ENCODE data around the gene DNAJC13.

DNAJC13 gene

GRCh38 chr3:132456136-132456535, 38.8 kb downstream of the DNAJC13 start:
- TF ChIP-seq EZH2 (IDR thresholded peaks at IDR 0.05; ENCODE audit: borderline replicate concordance, low read depth, low read length, severe bottlenecking) (no peak), CTCF (IDR thresholded peaks at IDR 0.05; ENCODE audit: borderline replicate concordance, extremely low read depth, low read length, poor library complexity, severe bottlenecking) (no peak)
- H2AFZ ChIP-seq (ENCODE audit: low read depth, low read length), result no peak overlapping the region
- H3K4me3 ChIP-seq (ENCODE audit: low read depth in 1 of 2, low read length in 2 of 2), result no peak overlapping the region
- H3K9ac ChIP-seq (ENCODE audit: low read depth, low read length), result no peak overlapping the region
- no peak overlapping the region for H3K4me2 ChIP-seq (ENCODE audit: insufficient read depth, low read length)
- H3K36me3 ChIP-seq (ENCODE audit: insufficient read depth, low read length), result peaks cover 86% of the 10 kb centered on the region
- DNase-seq, result no peak
- no peak for ATAC-seq (ENCODE audit: insufficient read depth, low read depth)
- no peaks in the 10 kb centered on the region for H3K9me3 ChIP-seq (ENCODE audit: insufficient read depth, low read length, severe bottlenecking)
- no peaks in the 10 kb centered on the region for H3K79me2 ChIP-seq (ENCODE audit: insufficient read depth, low read length)
- no peaks in the 10 kb centered on the region for H4K20me1 ChIP-seq (ENCODE audit: insufficient read depth, low read length)
- H3K27ac ChIP-seq (ENCODE audit: low read length), result no peak overlapping the region
- H3K27me3 ChIP-seq (ENCODE audit: insufficient read depth, low read length, poor library complexity), result no peaks in the 10 kb centered on the region
- no peaks in the 10 kb centered on the region for H3K4me1 ChIP-seq (ENCODE audit: insufficient read depth, low read length)

GRCh38 chr3:132456571-132456970, 39.3 kb downstream of the DNAJC13 start:
- Histone ChIP-seq H3K4me3 (ENCODE audit: low read depth in 1 of 2, low read length in 2 of 2) (no peak overlapping the region), H2AFZ (ENCODE audit: low read depth, low read length) (no peak overlapping the region), H4K20me1 (ENCODE audit: insufficient read depth, low read length) (no peaks in the 10 kb centered on the region), H3K36me3 (ENCODE audit: insufficient read depth, low read length) (peaks cover 85% of the 10 kb centered on the region), H3K4me2 (ENCODE audit: insufficient read depth, low read length) (no peak overlapping the region), H3K9me3 (ENCODE audit: insufficient read depth, low read length, severe bottlenecking) (no peaks in the 10 kb centered on the region), H3K4me1 (ENCODE audit: insufficient read depth, low read length) (no peaks in the 10 kb centered on the region), H3K27me3 (ENCODE audit: insufficient read depth, low read length, poor library complexity) (no peaks in the 10 kb centered on the region), H3K79me2 (ENCODE audit: insufficient read depth, low read length) (no peaks in the 10 kb centered on the region), H3K9ac (ENCODE audit: low read depth, low read length) (no peak overlapping the region), H3K27ac (ENCODE audit: low read length) (no peak overlapping the region)
- TF ChIP-seq CTCF (IDR thresholded peaks at IDR 0.05; ENCODE audit: borderline replicate concordance, extremely low read depth, low read length, poor library complexity, severe bottlenecking), result no peak
- TF ChIP-seq EZH2 (IDR thresholded peaks at IDR 0.05; ENCODE audit: borderline replicate concordance, low read depth, low read length, severe bottlenecking), result no peak
- no peak for DNase-seq
- ATAC-seq (ENCODE audit: insufficient read depth, low read depth), result no peak

GRCh38 chr3:132457286-132457685, 40.0 kb downstream of the DNAJC13 start:
- Histone ChIP-seq H3K79me2 (ENCODE audit: insufficient read depth, low read length) (no peaks in the 10 kb centered on the region), H3K36me3 (ENCODE audit: insufficient read depth, low read length) (peaks cover 83% of the 10 kb centered on the region), H3K4me3 (ENCODE audit: low read depth in 1 of 2, low read length in 2 of 2) (no peak overlapping the region), H3K4me1 (ENCODE audit: insufficient read depth, low read length) (no peaks in the 10 kb centered on the region), H4K20me1 (ENCODE audit: insufficient read depth, low read length) (no peaks in the 10 kb centered on the region), H3K9ac (ENCODE audit: low read depth, low read length) (no peak overlapping the region), H3K4me2 (ENCODE audit: insufficient read depth, low read length) (no peak overlapping the region), H3K27me3 (ENCODE audit: insufficient read depth, low read length, poor library complexity) (no peaks in the 10 kb centered on the region), H3K9me3 (ENCODE audit: insufficient read depth, low read length, severe bottlenecking) (no peaks in the 10 kb centered on the region), H3K27ac (ENCODE audit: low read length) (no peak overlapping the region), H2AFZ (ENCODE audit: low read depth, low read length) (no peak overlapping the region)
- DNase-seq (no peak), ATAC-seq (ENCODE audit: insufficient read depth, low read depth) (no peak)
- TF ChIP-seq EZH2 (IDR thresholded peaks at IDR 0.05; ENCODE audit: borderline replicate concordance, low read depth, low read length, severe bottlenecking), result no peak
- TF ChIP-seq CTCF (IDR thresholded peaks at IDR 0.05; ENCODE audit: borderline replicate concordance, extremely low read depth, low read length, poor library complexity, severe bottlenecking), result no peak

GRCh38 chr3:132459551-132459950, 42.2 kb downstream of the DNAJC13 start:
- no peak overlapping the region for H3K9ac ChIP-seq (ENCODE audit: low read depth, low read length)
- no peak overlapping the region for H3K4me3 ChIP-seq (ENCODE audit: low read depth in 1 of 2, low read length in 2 of 2)
- no peak overlapping the region for H3K4me2 ChIP-seq (ENCODE audit: insufficient read depth, low read length)
- H3K79me2 ChIP-seq (ENCODE audit: insufficient read depth, low read length), result no peaks in the 10 kb centered on the region
- H2AFZ ChIP-seq (ENCODE audit: low read depth, low read length), result no peak overlapping the region
- H3K9me3 ChIP-seq (ENCODE audit: insufficient read depth, low read length, severe bottlenecking), result no peaks in the 10 kb centered on the region
- H4K20me1 ChIP-seq (ENCODE audit: insufficient read depth, low read length), result no peaks in the 10 kb centered on the region
- H3K4me1 ChIP-seq (ENCODE audit: insufficient read depth, low read length), result no peaks in the 10 kb centered on the region
- TF ChIP-seq CTCF (IDR thresholded peaks at IDR 0.05; ENCODE audit: borderline replicate concordance, extremely low read depth, low read length, poor library complexity, severe bottlenecking) (no peak), EZH2 (IDR thresholded peaks at IDR 0.05; ENCODE audit: borderline replicate concordance, low read depth, low read length, severe bottlenecking) (no peak)
- ATAC-seq (ENCODE audit: insufficient read depth, low read depth) (no peak), DNase-seq (no peak)
- H3K27me3 ChIP-seq (ENCODE audit: insufficient read depth, low read length, poor library complexity), result no peaks in the 10 kb centered on the region
- H3K36me3 ChIP-seq (ENCODE audit: insufficient read depth, low read length), result peaks cover 86% of the 10 kb centered on the region
- H3K27ac ChIP-seq (ENCODE audit: low read length), result no peak overlapping the region
